CD8-positive, alpha-beta memory T cell (primary cell): ENCODE results near the gene CRK. TPM values are rescaled to one million over a fixed set of nuclear protein-coding genes. Genes with fewer than 3 reads are reported as not detected.

Source experiments
- CTCF ChIA-PET: fragments of 350-600 bp; sonication (Branson Sonifier 250); formaldehyde crosslinking; loops from one replicate; lab custom pipeline; 2021; ENCODE audit warnings: antibody characterized with exemption; lab: Charles Lee
- POLR2A ChIA-PET: fragments of 350-600 bp; sonication (Branson Sonifier 250); formaldehyde crosslinking; loops from one replicate; lab custom pipeline; 2021; ENCODE audit warnings: antibody characterized with exemption; lab: Charles Lee
- DNase-seq, 5 donors: peaks; one replicate each; pipeline versions ENCODE4 v3.0.0 to v3.0.0-alpha.2; 2020 to 2022; ENCODE audit warnings: mixed read lengths in 1 of 5
- H3K27ac ChIP-seq: one replicate; pipeline ENCODE4 v1.7.0; 2013; ENCODE audit warnings: low read depth, mild to moderate bottlenecking, low read length, moderate library complexity
- H3K27me3 ChIP-seq: 2 replicates; pipeline ENCODE4 v1.7.0; 2013; ENCODE audit warnings: low read length, mild to moderate bottlenecking; ENCODE audit not compliant: insufficient read depth, poor library complexity, severe bottlenecking
- H3K36me3 ChIP-seq: 2 replicates; pipeline ENCODE4 v1.7.0; 2013; ENCODE audit warnings: mild to moderate bottlenecking, low read length, moderate library complexity; ENCODE audit not compliant: insufficient read depth
- H3K4me1 ChIP-seq: 2 replicates; pipeline ENCODE4 v1.7.0; 2013; ENCODE audit warnings: mild to moderate bottlenecking, low read length, moderate library complexity; ENCODE audit not compliant: insufficient read depth
- H3K4me3 ChIP-seq: 2 replicates; pipeline ENCODE4 v1.7.0; 2013; ENCODE audit warnings: mild to moderate bottlenecking, low read length
- H3K9me3 ChIP-seq: 2 replicates; pipeline ENCODE4 v1.7.0; 2013; ENCODE audit warnings: mild to moderate bottlenecking, low read length
- H3K27ac Mint-ChIP-seq, 8 donors: one replicate each; pipeline ENCODE4 v1.8.0; 2020 to 2021; ENCODE audit warnings: mixed read lengths in 8 of 8, mild to moderate bottlenecking in 6 of 8, inconsistent platforms in 3 of 8, moderate library complexity in 3 of 8
- H3K27me3 Mint-ChIP-seq, 2 donors: one replicate each; pipeline ENCODE4 v1.8.0; 2020 to 2021; ENCODE audit warnings: mixed read lengths in 2 of 2, mild to moderate bottlenecking in 1 of 2, moderate library complexity in 1 of 2
- H3K36me3 Mint-ChIP-seq, 3 donors: one replicate each; pipeline ENCODE4 v1.8.0; 2020 to 2021; ENCODE audit warnings: mixed read lengths in 3 of 3, inconsistent platforms in 1 of 3, mild to moderate bottlenecking in 1 of 3
- H3K4me1 Mint-ChIP-seq, 3 donors: one replicate each; pipeline ENCODE4 v1.8.0; 2020 to 2021; ENCODE audit warnings: mixed read lengths in 3 of 3, inconsistent platforms in 1 of 3, mild to moderate bottlenecking in 1 of 3
- H3K4me3 Mint-ChIP-seq, 7 donors: one replicate each; pipeline ENCODE4 v1.8.0; 2020 to 2021; ENCODE audit warnings: mixed read lengths in 7 of 7, mild to moderate bottlenecking in 6 of 7, moderate library complexity in 4 of 7, inconsistent platforms in 2 of 7
- H3K9me3 Mint-ChIP-seq, 5 donors: one replicate each; pipeline ENCODE4 v1.8.0; 2020 to 2022; ENCODE audit warnings: mixed read lengths in 5 of 5, mild to moderate bottlenecking in 3 of 5, moderate library complexity in 2 of 5, inconsistent platforms in 1 of 5
- polyA plus RNA-seq: library from polyadenylated mRNA; unstranded; fragments of 300-500 nt; fragmentation: Illumina TruSeq; gene quantifications from one replicate; pipeline ENCODE4 v1.2.3, GENCODE V29; 2021
- total RNA-seq, 2 experiments: library from RNA; stranded (reverse); gene quantifications; one replicate each; pipeline ENCODE4 v1.2.3, GENCODE V29; 2021

The CRK gene
- total and polyA plus RNA-seq, 3 experiments from 2014 or later = 24.6 to 28.8 (median 25.3) TPM

- peaks cover 6 to 14% (median 9%) of the 10 kb centered on the region in 3 donors for H3K4me1 Mint-ChIP-seq
- Histone ChIP-seq H3K36me3 (no peaks in the 10 kb centered on the region), H3K27me3 (no peaks in the 10 kb centered on the region), H3K27ac (no peak overlapping the region), H3K9me3 (no peaks in the 10 kb centered on the region), H3K4me1 (peaks cover 6% of the 10 kb centered on the region), H3K4me3 (no peak overlapping the region)
- H3K27ac Mint-ChIP-seq = no peak overlapping the region
- H3K4me3 Mint-ChIP-seq = no peak overlapping the region
- H3K36me3 Mint-ChIP-seq = peaks cover 0 to 42% (median 0%) of the 10 kb centered on the region in 3 donors
- H3K27me3 Mint-ChIP-seq = peaks cover 0 to 2% of the 10 kb centered on the region in 2 donors
- CTCF ChIA-PET = interaction anchor here (1.6 kb wide), 1 partner anchor 15 kb away, joined by 4 read pairs; no protein-coding TSS in a partner anchor
- DNase-seq = no peak
- H3K9me3 Mint-ChIP-seq = no peaks in the 10 kb centered on the region
- POLR2A ChIA-PET = no interaction called here
Observed at GRCh38 chr17:1474402-1475189, 18.6 kb upstream of the CRK start.

DNA sequence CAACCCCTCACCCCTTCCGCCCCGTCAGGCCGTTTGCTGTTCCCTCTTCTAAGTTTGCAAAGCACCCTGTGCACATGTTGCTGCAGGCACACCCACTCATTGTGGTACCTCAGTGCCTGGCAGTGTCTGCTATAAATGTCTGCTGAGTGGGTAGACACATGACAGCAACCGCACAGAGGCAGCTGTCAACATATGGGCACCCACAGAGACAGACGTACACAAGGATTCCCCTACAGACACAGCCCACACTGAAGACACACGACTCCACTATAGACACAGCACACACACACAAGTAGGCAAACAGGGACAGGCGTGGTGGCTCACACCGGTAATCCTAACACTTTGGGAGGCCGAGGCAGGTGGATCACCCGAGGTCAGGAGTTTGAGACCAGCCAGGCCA, 17.8 kb upstream of the CRK start:
- Mint-ChIP-seq H3K27me3 (peaks cover 0 to 3% of the 10 kb centered on the region in 2 donors), H3K27ac (peak overlapping the region in 2 of 8 donors; percentile 22 to 32), H3K36me3 (peaks cover 4 to 44% (median 7%) of the 10 kb centered on the region in 3 donors), H3K4me1 (peaks cover 6 to 14% (median 9%) of the 10 kb centered on the region in 3 donors), H3K9me3 (no peaks in the 10 kb centered on the region), H3K4me3 (peak overlapping the region in 1 of 7 donors; percentile 54)
- Histone ChIP-seq H3K4me1 (peaks cover 6% of the 10 kb centered on the region), H3K36me3 (peaks cover 4% of the 10 kb centered on the region), H3K27ac (no peak overlapping the region), H3K4me3 (no peak overlapping the region), H3K9me3 (no peaks in the 10 kb centered on the region), H3K27me3 (no peaks in the 10 kb centered on the region)
- CTCF ChIA-PET = interaction anchor here (1.6 kb wide), 1 partner anchor 14 kb away, joined by 4 read pairs; no protein-coding TSS in a partner anchor
- DNase-seq = peak in 1 of 5 donors; percentile 56
- POLR2A ChIA-PET = no interaction called here

GRCh38 chr17:1473170-1473569, 17.1 kb upstream of the CRK start:
- ChIA-PET CTCF (no interaction called here), POLR2A (no interaction called here)
- Histone ChIP-seq H3K36me3 (peaks cover 6% of the 10 kb centered on the region), H3K27me3 (no peaks in the 10 kb centered on the region), H3K9me3 (no peaks in the 10 kb centered on the region), H3K27ac (no peak overlapping the region), H3K4me1 (peaks cover 6% of the 10 kb centered on the region), H3K4me3 (no peak overlapping the region)
- H3K27ac Mint-ChIP-seq = peak overlapping the region in 1 of 8 donors; percentile 24
- H3K4me1 Mint-ChIP-seq = peaks cover 6 to 14% (median 9%) of the 10 kb centered on the region in 3 donors
- DNase-seq = no peak
- H3K36me3 Mint-ChIP-seq = peaks cover 4 to 43% (median 10%) of the 10 kb centered on the region in 3 donors
- H3K4me3 Mint-ChIP-seq = no peak overlapping the region
- H3K27me3 Mint-ChIP-seq = peaks cover 0 to 3% of the 10 kb centered on the region in 2 donors
- no peaks in the 10 kb centered on the region for H3K9me3 Mint-ChIP-seq

DNA sequence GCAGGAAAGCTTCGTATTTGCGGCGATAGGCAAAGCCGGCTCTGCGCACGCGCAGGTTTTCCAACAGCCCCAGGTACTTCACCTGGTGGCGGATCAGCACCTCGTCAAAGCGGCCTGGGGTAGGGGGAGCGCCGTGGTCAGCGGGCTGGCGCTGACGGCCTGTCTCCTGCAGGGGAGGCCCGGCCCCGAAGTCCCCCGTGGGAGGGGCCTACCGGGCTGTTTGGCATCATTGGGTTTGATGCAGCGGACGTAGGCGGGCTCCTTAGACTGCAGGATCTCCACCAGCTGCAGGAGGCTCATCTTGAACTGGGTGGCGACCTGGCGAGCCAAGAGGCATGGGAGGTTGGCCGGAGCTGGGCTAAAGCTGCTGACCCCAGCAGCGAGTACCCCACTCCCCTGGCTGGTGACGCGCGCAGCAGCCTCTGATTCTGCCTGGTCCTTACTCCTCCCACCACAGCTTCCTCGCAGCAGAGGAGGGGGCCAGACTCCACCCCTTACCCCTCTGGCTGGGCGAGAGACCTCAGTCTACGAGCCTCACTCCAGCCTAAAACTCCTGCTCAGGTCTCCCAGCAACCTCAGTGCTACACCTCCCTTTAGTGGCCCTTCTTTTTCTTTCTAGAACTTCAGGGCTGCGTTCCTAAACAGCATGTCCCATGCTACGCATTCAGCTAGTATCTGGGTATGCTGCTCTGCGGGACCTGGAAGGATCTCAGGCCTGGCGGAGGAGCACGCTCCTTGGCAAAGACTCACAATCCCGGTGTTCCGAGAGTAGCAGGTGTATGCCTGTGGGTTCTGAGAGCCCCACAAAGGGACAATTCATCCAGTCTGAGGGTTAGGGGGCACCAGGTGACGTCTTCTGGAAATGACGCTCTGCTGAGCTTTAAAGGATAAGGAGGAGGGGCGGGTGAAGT, 16.1 kb upstream of the CRK start:
- DNase-seq = no peak
- peaks cover 4 to 39% (median 10%) of the 10 kb centered on the region in 3 donors for H3K36me3 Mint-ChIP-seq
- H3K4me3 ChIP-seq = no peak overlapping the region
- H3K4me1 Mint-ChIP-seq = peaks cover 6 to 14% (median 9%) of the 10 kb centered on the region in 3 donors
- POLR2A ChIA-PET = interaction anchor here (1.0 kb wide), 1 partner anchor 16 kb away, joined by 3 read pairs; no protein-coding TSS in a partner anchor
- no peaks in the 10 kb centered on the region for H3K27me3 ChIP-seq
- peaks cover 6% of the 10 kb centered on the region for H3K4me1 ChIP-seq
- H3K36me3 ChIP-seq = peaks cover 6% of the 10 kb centered on the region
- H3K4me3 Mint-ChIP-seq = no peak overlapping the region
- H3K27ac Mint-ChIP-seq = no peak overlapping the region
- H3K9me3 Mint-ChIP-seq = no peaks in the 10 kb centered on the region
- CTCF ChIA-PET = interaction anchor here (0.8 to 1.1 kb wide), 3 partner anchors 8 to 14 kb away, joined by 3 to 5 read pairs (median 3); no protein-coding TSS in a partner anchor
- peaks cover 0 to 3% of the 10 kb centered on the region in 2 donors for H3K27me3 Mint-ChIP-seq
- no peaks in the 10 kb centered on the region for H3K9me3 ChIP-seq
- no peak overlapping the region for H3K27ac ChIP-seq

- Mint-ChIP-seq H3K9me3 (no peaks in the 10 kb centered on the region), H3K27ac (no peak overlapping the region), H3K27me3 (peaks cover 0 to 3% of the 10 kb centered on the region in 2 donors), H3K4me1 (peaks cover 6 to 14% (median 9%) of the 10 kb centered on the region in 3 donors), H3K4me3 (no peak overlapping the region), H3K36me3 (peaks cover 4 to 37% (median 10%) of the 10 kb centered on the region in 3 donors)
- POLR2A ChIA-PET = interaction anchor here (1.0 kb wide), 1 partner anchor 17 kb away, joined by 3 read pairs; no protein-coding TSS in a partner anchor
- H3K4me1 ChIP-seq = peaks cover 6% of the 10 kb centered on the region
- H3K9me3 ChIP-seq = no peaks in the 10 kb centered on the region
- peaks cover 6% of the 10 kb centered on the region for H3K36me3 ChIP-seq
- no peak overlapping the region for H3K27ac ChIP-seq
- H3K27me3 ChIP-seq = no peaks in the 10 kb centered on the region
- CTCF ChIA-PET = interaction anchor here (0.8 to 1.1 kb wide), 3 partner anchors 9 to 15 kb away, joined by 3 to 5 read pairs (median 3); no protein-coding TSS in a partner anchor
- no peak for DNase-seq
- no peak overlapping the region for H3K4me3 ChIP-seq
Observed at GRCh38 chr17:1471490-1471889, 15.5 kb upstream of the CRK start.

- H3K27me3 Mint-ChIP-seq = peaks cover 0 to 3% of the 10 kb centered on the region in 2 donors
- Histone ChIP-seq H3K27ac (no peak overlapping the region), H3K36me3 (peaks cover 6% of the 10 kb centered on the region), H3K4me3 (no peak overlapping the region), H3K4me1 (peaks cover 6% of the 10 kb centered on the region), H3K9me3 (no peaks in the 10 kb centered on the region), H3K27me3 (no peaks in the 10 kb centered on the region)
- ChIA-PET POLR2A (interaction anchor here (1.0 kb wide), 1 partner anchor 17 kb away, joined by 3 read pairs; no protein-coding TSS in a partner anchor), CTCF (interaction anchor here (0.8 kb wide), 1 partner anchor 8 kb away, joined by 3 read pairs; no protein-coding TSS in a partner anchor)
- H3K9me3 Mint-ChIP-seq = no peaks in the 10 kb centered on the region
- H3K36me3 Mint-ChIP-seq = peaks cover 4 to 36% (median 10%) of the 10 kb centered on the region in 3 donors
- H3K4me3 Mint-ChIP-seq = no peak overlapping the region
- H3K4me1 Mint-ChIP-seq = peaks cover 6 to 14% (median 9%) of the 10 kb centered on the region in 3 donors
- no peak for DNase-seq
- H3K27ac Mint-ChIP-seq = peak overlapping the region in 1 of 8 donors; percentile 88
Observed at GRCh38 chr17:1470755-1471462, 14.9 kb upstream of the CRK start.

DNA sequence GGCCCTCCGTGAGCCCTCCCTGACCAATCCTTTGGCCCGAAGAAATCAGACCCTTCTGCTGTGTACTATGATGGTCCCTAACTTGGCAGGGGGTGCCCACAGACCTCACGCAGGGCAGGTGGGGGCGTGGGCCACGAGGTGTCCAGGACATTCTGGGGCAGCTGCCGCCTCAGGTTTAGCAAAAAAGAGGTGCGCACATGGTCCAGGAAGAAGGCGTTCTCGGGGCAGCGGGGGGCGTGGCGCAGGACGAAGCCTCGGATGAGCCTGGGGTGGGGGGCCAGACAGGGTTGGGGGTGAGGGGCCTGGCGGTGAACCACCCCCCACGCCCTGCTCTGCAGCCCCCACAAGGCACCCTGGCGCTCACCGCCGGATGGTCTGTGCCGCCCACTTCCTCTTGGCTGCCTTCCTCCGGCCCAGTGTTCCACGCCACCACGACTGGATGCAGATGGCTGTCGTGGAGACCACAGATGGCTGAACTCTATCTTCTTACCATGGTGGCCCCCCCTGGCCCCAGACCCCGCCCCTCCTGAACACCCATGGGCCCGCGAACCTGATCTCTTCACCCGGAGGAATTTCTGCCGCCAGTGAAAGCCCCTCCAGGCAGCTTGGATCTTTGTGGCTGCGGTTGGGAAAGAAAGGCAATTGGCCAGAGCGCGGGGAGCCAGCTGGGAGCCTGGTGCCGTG, 14.2 kb upstream of the CRK start:
- Histone ChIP-seq H3K36me3 (peaks cover 6% of the 10 kb centered on the region), H3K4me3 (no peak overlapping the region), H3K4me1 (peaks cover 6% of the 10 kb centered on the region), H3K27ac (no peak overlapping the region), H3K27me3 (no peaks in the 10 kb centered on the region), H3K9me3 (no peaks in the 10 kb centered on the region)
- ChIA-PET CTCF (no interaction called here), POLR2A (no interaction called here)
- peaks cover 0 to 3% of the 10 kb centered on the region in 2 donors for H3K27me3 Mint-ChIP-seq
- H3K4me3 Mint-ChIP-seq = no peak overlapping the region
- DNase-seq = no peak
- peaks cover 6 to 14% (median 9%) of the 10 kb centered on the region in 3 donors for H3K4me1 Mint-ChIP-seq
- peaks cover 6 to 34% (median 10%) of the 10 kb centered on the region in 3 donors for H3K36me3 Mint-ChIP-seq
- no peaks in the 10 kb centered on the region for H3K9me3 Mint-ChIP-seq
- H3K27ac Mint-ChIP-seq = no peak overlapping the region
